Stomach (tissue), 4 donors: Measurements from ENCODE around the gene SELENBP1.

Experiments used
- CTCF ChIP-seq, 7 experiments: fragments of 450-650 bp in 4 of 7; fragments of 200-600 bp in 3 of 7; sonication (generic) in 3 of 7; IDR thresholded peaks; one replicate each; pipeline ENCODE4 v1.5.1; 2016 to 2019; ENCODE audit warnings: antibody characterized with exemption in 7 of 7, control low read depth in 2 of 7, mild to moderate bottlenecking in 1 of 7
- EP300 ChIP-seq: sonication (generic); formaldehyde crosslinking; IDR thresholded peaks from one replicate; pipeline ENCODE4 v1.6.1; 2017; ENCODE audit warnings: antibody characterized with exemption
- POLR2A ChIP-seq, 4 donors: fragments of 450-650 bp; IDR thresholded peaks; one replicate each; pipeline ENCODE4 v1.6.1; 2016; ENCODE audit warnings: antibody characterized with exemption in 4 of 4, control low read depth in 2 of 4, mild to moderate bottlenecking in 1 of 4, moderate library complexity in 1 of 4

- TF ChIP-seq POLR2A (IDR thresholded peaks at IDR 0.05) (no peak), EP300 (no peak), CTCF (IDR thresholded peaks at IDR 0.05) (no peak)
These were observed 12.1 kb upstream of the SELENBP1 start for GRCh38 chr1:151384584-151384983.
